CD14-positive monocyte (primary cell): ENCODE results near the gene LAMB4. TPM values are rescaled to one million over a fixed set of nuclear protein-coding genes. Genes with fewer than 3 reads are reported as not detected.

Experiments used
- DNase-seq, 3 donors: peaks; one replicate each; pipeline ENCODE4 v3.0.0-alpha.2; 2011 to 2022
- H2AFZ ChIP-seq: 2 replicates; pipeline ENCODE4 v1.6.0; 2012; ENCODE audit warnings: mild to moderate bottlenecking, low read depth, low read length, inconsistent platforms; ENCODE audit not compliant: insufficient read depth, poor library complexity, severe bottlenecking
- H3K27ac ChIP-seq, 2 donors: 1 replicate in 1 of 2; 2 replicates in 1 of 2; pipeline ENCODE4 v1.5.1; 2012 to 2013; ENCODE audit warnings: low read length in 2 of 2, control low read depth in 1 of 2, inconsistent platforms in 1 of 2, low read depth in 1 of 2, mild to moderate bottlenecking in 1 of 2
- H3K27me3 ChIP-seq, 2 donors: one replicate each; pipeline versions ENCODE4 v1.6.0 to v1.6.1; 2011 to 2013; ENCODE audit warnings: low read length in 2 of 2; ENCODE audit not compliant: control insufficient read depth in 2 of 2, insufficient read depth in 2 of 2
- H3K36me3 ChIP-seq, 2 donors: replicated peaks in 1 of 2; 1 replicate in 1 of 2; 2 replicates in 1 of 2; pipeline versions ENCODE4 v1.5.1 to v1.6.1; 2012 to 2013; ENCODE audit warnings: low read length in 2 of 2, control low read depth in 1 of 2, inconsistent platforms in 1 of 2, mild to moderate bottlenecking in 1 of 2; ENCODE audit not compliant: insufficient read depth in 2 of 2, control insufficient read depth in 1 of 2
- H3K4me1 ChIP-seq, 2 donors: 1 replicate in 1 of 2; 2 replicates in 1 of 2; pipeline versions ENCODE4 v1.5.1 to v1.6.1; 2012 to 2013; ENCODE audit warnings: low read length in 2 of 2, control low read depth in 1 of 2, inconsistent platforms in 1 of 2, mild to moderate bottlenecking in 1 of 2, moderate library complexity in 1 of 2; ENCODE audit not compliant: insufficient read depth in 2 of 2, control insufficient read depth in 1 of 2
- H3K4me2 ChIP-seq: replicated peaks from 2 replicates; pipeline ENCODE3; 2012; ENCODE audit warnings: low read length, moderate library complexity, mild to moderate bottlenecking; ENCODE audit not compliant: poor library complexity, severe bottlenecking; ENCODE audit errors: extremely low read depth
- H3K4me3 ChIP-seq, 3 experiments: fragments of 200-600 bp in 1 of 3; sonication (generic) in 1 of 3; replicated peaks in 1 of 3; 1 replicate in 2 of 3; 2 replicates in 1 of 3; pipeline ENCODE4 v1.5.1; 2011 to 2013; ENCODE audit warnings: low read length in 3 of 3, mild to moderate bottlenecking in 3 of 3, control low read depth in 2 of 3, low read depth in 2 of 3, inconsistent platforms in 1 of 3, moderate library complexity in 1 of 3
- H3K79me2 ChIP-seq: 2 replicates; pipeline ENCODE4 v1.6.0; 2012; ENCODE audit warnings: mild to moderate bottlenecking, control low read depth, inconsistent platforms, low read length, moderate library complexity; ENCODE audit not compliant: insufficient read depth
- H3K9ac ChIP-seq: 2 replicates; pipeline ENCODE4 v1.6.0; 2017; ENCODE audit warnings: low read length, mild to moderate bottlenecking; ENCODE audit not compliant: insufficient read depth, poor library complexity, severe bottlenecking
- H3K9me3 ChIP-seq, 2 donors: replicated peaks in 1 of 2; 1 replicate in 1 of 2; 2 replicates in 1 of 2; pipeline versions ENCODE4 v1.5.1 to v1.6.1; 2012 to 2013; ENCODE audit warnings: low read length in 2 of 2, control low read depth in 1 of 2; ENCODE audit not compliant: control insufficient read depth in 1 of 2, insufficient read depth in 1 of 2
- H4K20me1 ChIP-seq: 2 replicates; pipeline ENCODE4 v1.6.0; 2012; ENCODE audit warnings: mild to moderate bottlenecking, low read length, control low read depth, moderate library complexity; ENCODE audit not compliant: insufficient read depth
- H3K27ac Mint-ChIP-seq, 7 donors: one replicate each; pipeline ENCODE4 v1.8.0; 2020; ENCODE audit warnings: mild to moderate bottlenecking in 7 of 7, mixed read lengths in 7 of 7, moderate library complexity in 6 of 7, inconsistent platforms in 2 of 7
- H3K27me3 Mint-ChIP-seq, 3 donors: one replicate each; pipeline ENCODE4 v1.8.0; 2021 to 2022; ENCODE audit warnings: low read depth in 3 of 3, mild to moderate bottlenecking in 3 of 3, mixed read lengths in 3 of 3, moderate library complexity in 3 of 3, inconsistent platforms in 1 of 3
- H3K36me3 Mint-ChIP-seq, 2 donors: one replicate each; pipeline ENCODE4 v1.8.0; 2020; ENCODE audit warnings: mixed read lengths in 2 of 2, inconsistent platforms in 1 of 2, mild to moderate bottlenecking in 1 of 2
- H3K4me1 Mint-ChIP-seq: one replicate; pipeline ENCODE4 v1.8.0; 2020; ENCODE audit warnings: mild to moderate bottlenecking, mixed read lengths
- H3K4me3 Mint-ChIP-seq, 2 donors: one replicate each; pipeline ENCODE4 v1.8.0; 2020; ENCODE audit warnings: mild to moderate bottlenecking in 2 of 2, mixed read lengths in 2 of 2, moderate library complexity in 1 of 2
- H3K9me3 Mint-ChIP-seq, 7 donors: one replicate each; pipeline ENCODE4 v1.8.0; 2020 to 2022; ENCODE audit warnings: mixed read lengths in 7 of 7, mild to moderate bottlenecking in 6 of 7, moderate library complexity in 6 of 7, inconsistent platforms in 2 of 7
- WGBS: methylation state at CpG from one replicate; pipeline ENCODE4 v1.1.5; 2013; ENCODE audit warnings: missing lambda C conversion rate; ENCODE audit not compliant: insufficient coverage; 5-methylcytosine and 5-hydroxymethylcytosine counted together
- intact Hi-C, 2 donors: fragments of 100-400 bp; cut with micrococcal nuclease; formaldehyde crosslinking; loops; one replicate each; pipeline versions ENCODE4 v1.15.0 to v1.15.1; 2023
- polyA plus RNA-seq, 3 donors: library from polyadenylated mRNA; depleted of rRNA in 1 of 3; unstranded in 2 of 3; stranded (reverse) in 1 of 3; fragments of 300-500 nt in 2 of 3; fragments of >200 nt in 1 of 3; fragmentation: Illumina TruSeq in 2 of 3; gene quantifications; 1 replicate in 2 of 3; 2 replicates in 1 of 3; pipeline ENCODE4 v1.2.3, GENCODE V29; 2012 to 2021
- TF ChIP-seq, protein P1 (sequence below): fragments of 200-600 bp; IDR thresholded peaks from one replicate; pipeline ENCODE4 v1.8.0; 2022; ENCODE audit warnings: antibody characterized with exemption, mild to moderate bottlenecking

The LAMB4 gene
- polyA plus RNA-seq, 3 donors: not detected

- WGBS: 89% methylated on average over 3 of the region's 7 CpGs
- H3K27ac ChIP-seq: no peak overlapping the region
- H4K20me1 ChIP-seq: no peaks in the 10 kb centered on the region
- DNase-seq: no peak
- no peaks in the 10 kb centered on the region for H3K9me3 ChIP-seq
- H3K36me3 ChIP-seq: no peaks in the 10 kb centered on the region
- Mint-ChIP-seq H3K27ac (no peak overlapping the region), H3K4me3 (no peak overlapping the region), H3K36me3 (no peaks in the 10 kb centered on the region), H3K4me1 (no peaks in the 10 kb centered on the region), H3K27me3 (peaks cover 2 to 6% (median 2%) of the 10 kb centered on the region in 3 donors), H3K9me3 (peaks cover 0 to 3% (median 0%) of the 10 kb centered on the region in 7 donors)
- no peaks in the 10 kb centered on the region for H3K4me1 ChIP-seq
- no peaks in the 10 kb centered on the region for H3K27me3 ChIP-seq
- no peak overlapping the region for H3K4me2 ChIP-seq
- TF ChIP-seq, protein P1, sequence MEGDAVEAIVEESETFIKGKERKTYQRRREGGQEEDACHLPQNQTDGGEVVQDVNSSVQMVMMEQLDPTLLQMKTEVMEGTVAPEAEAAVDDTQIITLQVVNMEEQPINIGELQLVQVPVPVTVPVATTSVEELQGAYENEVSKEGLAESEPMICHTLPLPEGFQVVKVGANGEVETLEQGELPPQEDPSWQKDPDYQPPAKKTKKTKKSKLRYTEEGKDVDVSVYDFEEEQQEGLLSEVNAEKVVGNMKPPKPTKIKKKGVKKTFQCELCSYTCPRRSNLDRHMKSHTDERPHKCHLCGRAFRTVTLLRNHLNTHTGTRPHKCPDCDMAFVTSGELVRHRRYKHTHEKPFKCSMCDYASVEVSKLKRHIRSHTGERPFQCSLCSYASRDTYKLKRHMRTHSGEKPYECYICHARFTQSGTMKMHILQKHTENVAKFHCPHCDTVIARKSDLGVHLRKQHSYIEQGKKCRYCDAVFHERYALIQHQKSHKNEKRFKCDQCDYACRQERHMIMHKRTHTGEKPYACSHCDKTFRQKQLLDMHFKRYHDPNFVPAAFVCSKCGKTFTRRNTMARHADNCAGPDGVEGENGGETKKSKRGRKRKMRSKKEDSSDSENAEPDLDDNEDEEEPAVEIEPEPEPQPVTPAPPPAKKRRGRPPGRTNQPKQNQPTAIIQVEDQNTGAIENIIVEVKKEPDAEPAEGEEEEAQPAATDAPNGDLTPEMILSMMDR: no peak
- intact Hi-C loops: no loop called here
- H3K79me2 ChIP-seq: no peaks in the 10 kb centered on the region
- no peak overlapping the region for H3K4me3 ChIP-seq
- no peak overlapping the region for H3K9ac ChIP-seq
- H2AFZ ChIP-seq: no peak overlapping the region
These were observed 39.2 kb downstream of the LAMB4 start for GRCh38 chr7:108090791-108091460.

DNA sequence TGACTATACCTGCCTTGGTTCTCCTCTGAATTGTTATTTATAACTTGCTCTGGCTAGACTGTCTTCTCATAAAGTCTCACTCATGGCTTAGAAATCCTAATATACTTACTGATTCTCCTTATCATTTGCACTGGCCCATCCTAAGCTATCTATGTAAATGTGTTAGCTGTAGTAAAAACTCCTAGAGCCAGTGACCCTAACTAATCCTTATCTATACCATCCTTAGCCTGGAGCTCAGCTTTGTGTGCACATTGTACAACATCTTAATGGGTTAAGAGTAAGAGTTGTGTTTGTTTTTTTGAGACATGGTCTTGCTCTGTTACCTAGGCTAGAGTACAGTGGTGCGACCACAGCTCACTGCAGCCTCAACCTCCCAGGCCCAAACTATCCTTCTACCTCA, 40.8 kb downstream of the LAMB4 start:
- Histone ChIP-seq H3K4me3 (no peak overlapping the region), H3K4me1 (no peaks in the 10 kb centered on the region), H3K9ac (no peak overlapping the region), H3K4me2 (no peak overlapping the region), H3K27me3 (no peaks in the 10 kb centered on the region), H3K36me3 (no peaks in the 10 kb centered on the region), H3K27ac (no peak overlapping the region), H3K79me2 (no peaks in the 10 kb centered on the region), H2AFZ (no peak overlapping the region), H4K20me1 (no peaks in the 10 kb centered on the region), H3K9me3 (no peaks in the 10 kb centered on the region)
- H3K27me3 Mint-ChIP-seq: peaks cover 2 to 4% (median 2%) of the 10 kb centered on the region in 3 donors
- TF ChIP-seq, protein P1: no peak
- no peak overlapping the region for H3K4me3 Mint-ChIP-seq
- H3K9me3 Mint-ChIP-seq: peaks cover 0 to 3% (median 0%) of the 10 kb centered on the region in 7 donors
- peak overlapping the region in 1 of 7 donors; percentile 52 for H3K27ac Mint-ChIP-seq
- no peaks in the 10 kb centered on the region for H3K36me3 Mint-ChIP-seq
- no peak for DNase-seq
- intact Hi-C loops: no loop called here
- H3K4me1 Mint-ChIP-seq: peaks cover 3% of the 10 kb centered on the region
- no CpG with 5 or more reads among the region's 1 CpG for WGBS
